GM12891 (cell line): Measurements from ENCODE around the gene GAS7.

Experiments used
- POLR2A ChIP-seq: IDR thresholded peaks from 2 replicates; pipeline ENCODE4 v1.6.1; 2011; ENCODE audit warnings: low read depth, low read length, control low read depth
- POLR2AphosphoS5 ChIP-seq: IDR thresholded peaks from 2 replicates; pipeline ENCODE4 v1.6.1; 2011; ENCODE audit warnings: low read depth, low read length, control low read depth
- SPI1 ChIP-seq: IDR thresholded peaks from 2 replicates; pipeline ENCODE4 v1.6.1; 2011; ENCODE audit warnings: low read depth, low read length, control low read depth
- TAF1 ChIP-seq: IDR thresholded peaks from 2 replicates; pipeline ENCODE4 v1.6.1; 2011; ENCODE audit warnings: low read depth, low read length, control low read depth

DNA sequence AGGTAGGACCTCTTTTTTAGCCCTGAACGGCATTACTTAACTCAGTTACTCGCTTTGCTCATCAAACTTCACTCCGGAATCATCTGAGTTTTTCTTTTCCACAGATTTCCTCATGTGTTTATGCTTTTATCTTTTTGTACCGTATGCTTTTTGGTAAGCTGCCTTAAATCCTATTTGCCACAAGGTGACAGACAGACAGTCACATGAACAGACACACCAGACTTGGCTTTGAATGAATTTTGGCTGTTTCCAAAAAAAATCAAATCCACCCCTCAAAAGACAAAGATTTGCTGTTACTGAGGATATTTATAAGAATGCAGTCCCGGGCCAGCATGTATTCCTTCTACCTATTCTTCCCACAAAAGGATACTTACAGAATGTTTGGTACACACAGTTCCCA is 10.9 kb downstream of the GAS7 start:
- TF ChIP-seq POLR2AphosphoS5 = no peak
- no peak for TF ChIP-seq TAF1
- no peak for TF ChIP-seq POLR2A
- no peak for TF ChIP-seq SPI1
